ENCODE measurements around the gene STK4. TPM values are rescaled to one million over a fixed set of nuclear protein-coding genes. Genes with fewer than 3 reads are reported as not detected.
A peak's percentile ranks its signal among the peaks of the same experiment; 100 is the strongest.

STK4 gene
- total RNA-seq, 2 donors from 2014 or later, result 28.9 to 29.9 TPM

DNA sequence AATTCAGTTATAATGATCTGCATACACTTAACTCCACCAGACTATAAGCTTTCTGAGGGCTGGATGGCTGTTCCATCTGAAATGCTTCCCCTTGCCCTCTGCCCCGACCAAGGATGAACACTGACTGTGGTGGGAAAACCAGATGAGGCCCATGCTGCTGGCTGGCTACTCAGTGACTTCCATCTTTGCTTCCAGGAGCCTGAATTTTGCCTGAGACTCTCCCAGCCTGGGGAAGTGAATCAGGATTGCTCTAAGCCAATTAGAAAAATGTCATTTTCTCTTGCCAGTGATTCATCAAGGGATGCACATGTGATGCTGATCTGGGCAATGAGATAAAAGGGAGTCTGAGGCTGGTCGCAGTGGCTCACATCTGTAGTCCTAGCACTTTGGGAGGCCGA, 4.4 kb upstream of the STK4 start:
- H3K9ac ChIP-seq (ENCODE audit: low read depth in 2 of 2, low read length in 2 of 2), result no peak overlapping the region
- peaks cover 5% of the 10 kb centered on the region for H3K4me1 ChIP-seq
- DNase-seq, result no peak
- no peaks in the 10 kb centered on the region for H3K27me3 ChIP-seq
- H3K36me3 ChIP-seq, result no peaks in the 10 kb centered on the region
- intact Hi-C loops (cut with DNase I), result no loop called here
- H3K4me3 ChIP-seq, result no peak overlapping the region
- TF ChIP-seq, protein P1, sequence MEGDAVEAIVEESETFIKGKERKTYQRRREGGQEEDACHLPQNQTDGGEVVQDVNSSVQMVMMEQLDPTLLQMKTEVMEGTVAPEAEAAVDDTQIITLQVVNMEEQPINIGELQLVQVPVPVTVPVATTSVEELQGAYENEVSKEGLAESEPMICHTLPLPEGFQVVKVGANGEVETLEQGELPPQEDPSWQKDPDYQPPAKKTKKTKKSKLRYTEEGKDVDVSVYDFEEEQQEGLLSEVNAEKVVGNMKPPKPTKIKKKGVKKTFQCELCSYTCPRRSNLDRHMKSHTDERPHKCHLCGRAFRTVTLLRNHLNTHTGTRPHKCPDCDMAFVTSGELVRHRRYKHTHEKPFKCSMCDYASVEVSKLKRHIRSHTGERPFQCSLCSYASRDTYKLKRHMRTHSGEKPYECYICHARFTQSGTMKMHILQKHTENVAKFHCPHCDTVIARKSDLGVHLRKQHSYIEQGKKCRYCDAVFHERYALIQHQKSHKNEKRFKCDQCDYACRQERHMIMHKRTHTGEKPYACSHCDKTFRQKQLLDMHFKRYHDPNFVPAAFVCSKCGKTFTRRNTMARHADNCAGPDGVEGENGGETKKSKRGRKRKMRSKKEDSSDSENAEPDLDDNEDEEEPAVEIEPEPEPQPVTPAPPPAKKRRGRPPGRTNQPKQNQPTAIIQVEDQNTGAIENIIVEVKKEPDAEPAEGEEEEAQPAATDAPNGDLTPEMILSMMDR (IDR thresholded peaks at IDR 0.05), result no peak
- H3K27ac ChIP-seq, result no peak overlapping the region
- no peaks in the 10 kb centered on the region for H3K9me3 ChIP-seq

DNA sequence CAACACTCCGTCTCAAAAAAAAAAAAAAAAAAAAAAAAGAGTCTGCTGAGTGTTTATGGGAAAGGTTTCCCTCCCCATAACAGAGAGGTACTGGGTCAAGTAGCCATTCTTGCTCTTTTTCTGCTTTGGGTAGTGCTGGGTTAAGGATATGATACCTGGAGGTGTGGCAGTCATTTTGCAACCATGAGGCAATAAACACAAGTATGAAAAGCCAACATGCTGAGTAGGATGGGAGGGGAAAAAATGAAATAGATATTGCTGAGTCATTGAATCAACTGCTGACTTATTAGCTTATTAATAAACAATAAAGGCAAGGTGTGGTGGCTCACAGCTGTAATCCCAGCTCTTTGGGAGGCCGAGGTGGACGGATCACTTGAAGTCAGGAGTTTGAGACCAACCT, 3.8 kb upstream of the STK4 start:
- no peaks in the 10 kb centered on the region for H3K9me3 ChIP-seq
- no peak overlapping the region for H3K27ac ChIP-seq
- intact Hi-C loops (cut with DNase I), result no loop called here
- no peak overlapping the region for H3K4me3 ChIP-seq
- H3K27me3 ChIP-seq, result no peaks in the 10 kb centered on the region
- H3K36me3 ChIP-seq, result no peaks in the 10 kb centered on the region
- no peak overlapping the region for H3K9ac ChIP-seq (ENCODE audit: low read depth in 2 of 2, low read length in 2 of 2)
- DNase-seq, result no peak
- H3K4me1 ChIP-seq, result peaks cover 9% of the 10 kb centered on the region
- TF ChIP-seq, protein P1 (IDR thresholded peaks at IDR 0.05), result no peak

DNA sequence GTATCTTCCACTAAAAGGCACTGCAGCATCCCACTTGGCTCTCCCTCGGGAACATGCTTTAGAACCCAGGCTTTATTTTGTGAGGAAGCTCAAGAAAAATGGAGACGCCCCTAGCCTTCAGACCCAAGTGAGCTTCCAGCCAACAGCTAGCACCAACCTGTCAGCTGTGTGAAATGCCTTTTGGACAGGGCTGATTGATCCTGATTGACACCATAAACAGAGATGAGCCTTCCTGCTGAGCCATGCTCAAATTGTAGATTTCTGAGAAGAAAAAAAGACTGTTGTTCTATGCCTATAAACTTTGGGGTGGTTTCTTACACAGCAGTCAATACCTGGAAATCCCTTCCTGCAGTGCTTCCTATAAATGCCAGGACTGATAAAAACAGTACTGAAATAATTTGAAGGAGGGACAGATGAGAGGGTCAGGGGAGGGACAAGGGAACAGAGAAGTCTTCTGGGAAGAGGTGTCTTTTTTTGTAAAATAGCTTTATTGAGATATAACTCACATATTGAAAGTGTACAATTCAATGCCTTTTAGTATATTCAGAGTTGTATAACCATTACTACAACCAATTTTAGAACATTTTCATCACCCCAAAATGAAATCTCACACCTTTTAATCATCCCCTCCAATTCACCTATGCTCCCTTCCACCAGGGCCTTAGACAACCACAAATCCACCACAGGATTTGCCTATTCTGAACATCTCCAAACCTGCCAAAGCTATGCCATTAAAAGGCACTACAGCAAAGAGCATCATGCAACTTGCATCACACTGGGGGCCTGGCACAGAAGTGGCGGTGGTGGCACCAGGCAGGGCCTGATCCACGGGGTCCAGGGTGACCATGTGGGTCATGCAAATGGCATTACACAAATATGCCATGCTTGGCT, 2.7 kb upstream of the STK4 start:
- H3K27me3 ChIP-seq, result no peaks in the 10 kb centered on the region
- H3K4me3 ChIP-seq, result no peak overlapping the region
- no peaks in the 10 kb centered on the region for H3K36me3 ChIP-seq
- H3K9me3 ChIP-seq, result no peaks in the 10 kb centered on the region
- H3K27ac ChIP-seq, result no peak overlapping the region
- intact Hi-C loops (cut with DNase I), result no loop called here
- H3K9ac ChIP-seq (ENCODE audit: low read depth in 2 of 2, low read length in 2 of 2), result no peak overlapping the region
- H3K4me1 ChIP-seq, result peaks cover 13% of the 10 kb centered on the region
- DNase-seq, result no peak
- TF ChIP-seq, protein P1 (IDR thresholded peaks at IDR 0.05), result no peak

DNA sequence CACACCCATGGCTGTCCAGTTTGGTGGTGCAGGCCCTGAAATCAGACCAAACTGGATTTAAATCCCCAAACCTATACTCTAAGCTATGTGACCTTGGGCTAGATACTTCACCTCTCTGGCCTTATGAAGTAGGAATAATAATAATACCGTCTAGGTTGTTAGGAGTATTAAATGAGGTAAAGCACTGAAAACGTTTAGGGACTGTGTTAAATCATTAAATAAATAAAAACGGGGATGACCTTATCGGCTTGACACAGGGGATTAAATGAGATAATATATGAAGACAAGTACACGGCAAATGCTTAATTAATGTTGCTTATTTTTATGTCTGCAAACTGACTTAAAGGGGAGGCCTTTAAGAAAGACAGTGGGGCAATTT, 672 bp upstream of the STK4 start:
- H3K36me3 ChIP-seq, result no peaks in the 10 kb centered on the region
- DNase-seq, result no peak
- H3K4me1 ChIP-seq, result peaks cover 13% of the 10 kb centered on the region
- no peaks in the 10 kb centered on the region for H3K27me3 ChIP-seq
- H3K9ac ChIP-seq (ENCODE audit: low read depth in 2 of 2, low read length in 2 of 2), result peak overlapping the region; percentile 85 to 100
- H3K4me3 ChIP-seq, result peak overlapping the region; percentile 86
- TF ChIP-seq, protein P1 (IDR thresholded peaks at IDR 0.05), result no peak
- intact Hi-C loops (cut with DNase I), result no loop called here
- no peaks in the 10 kb centered on the region for H3K9me3 ChIP-seq
- H3K27ac ChIP-seq, result peak overlapping the region; percentile 83

DNA sequence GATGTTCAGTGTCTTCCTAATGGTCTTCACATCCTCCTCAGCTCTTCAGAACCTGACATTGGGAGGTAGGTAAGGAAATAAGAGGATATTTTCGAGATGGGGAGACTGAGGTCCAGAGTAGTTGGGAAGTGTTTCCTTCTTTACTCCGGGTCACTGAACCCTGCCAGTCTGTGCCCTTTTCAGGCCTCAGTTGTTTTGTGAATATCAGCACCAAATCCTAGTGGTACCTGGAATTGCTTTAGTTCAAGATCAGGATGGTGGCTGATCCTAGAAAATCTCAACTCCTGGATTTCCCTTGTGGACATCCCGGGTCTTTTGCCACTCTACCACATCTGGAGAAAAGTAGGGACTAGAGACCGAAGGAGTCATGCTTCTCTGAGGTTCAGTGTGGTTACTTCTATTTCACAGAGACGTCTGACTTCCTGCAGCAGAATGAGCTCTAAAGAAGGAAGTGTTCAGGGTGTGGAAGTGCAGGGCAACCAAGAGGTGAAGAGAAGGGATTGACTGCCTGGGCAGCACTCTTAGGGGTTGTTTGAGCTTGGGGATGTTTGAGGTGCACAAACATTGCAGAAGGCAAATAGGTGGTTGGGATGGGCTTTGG, 995 bp downstream of the STK4 start:
- peak overlapping the region; percentile 90 to 100 for H3K9ac ChIP-seq (ENCODE audit: low read depth in 2 of 2, low read length in 2 of 2)
- peak; percentile 49 for DNase-seq
- no peaks in the 10 kb centered on the region for H3K9me3 ChIP-seq
- H3K4me1 ChIP-seq, result peaks cover 13% of the 10 kb centered on the region
- H3K4me3 ChIP-seq, result peak overlapping the region; percentile 86
- TF ChIP-seq, protein P1 (IDR thresholded peaks at IDR 0.05), result no peak
- peak overlapping the region; percentile 83 for H3K27ac ChIP-seq
- no peaks in the 10 kb centered on the region for H3K36me3 ChIP-seq
- no peaks in the 10 kb centered on the region for H3K27me3 ChIP-seq
- intact Hi-C loops (cut with DNase I), result no loop called here

All from colonic mucosa (tissue), 4 donors.